Middle frontal gyrus (tissue), 1 donor: ENCODE data around the gene TNK2.

Source experiments
- DNase-seq: peaks from one replicate; pipeline ENCODE4 v3.0.0-alpha.2; 2015; ENCODE audit warnings: low spot score; ENCODE audit errors: extremely low spot score

TNK2 gene

DNA sequence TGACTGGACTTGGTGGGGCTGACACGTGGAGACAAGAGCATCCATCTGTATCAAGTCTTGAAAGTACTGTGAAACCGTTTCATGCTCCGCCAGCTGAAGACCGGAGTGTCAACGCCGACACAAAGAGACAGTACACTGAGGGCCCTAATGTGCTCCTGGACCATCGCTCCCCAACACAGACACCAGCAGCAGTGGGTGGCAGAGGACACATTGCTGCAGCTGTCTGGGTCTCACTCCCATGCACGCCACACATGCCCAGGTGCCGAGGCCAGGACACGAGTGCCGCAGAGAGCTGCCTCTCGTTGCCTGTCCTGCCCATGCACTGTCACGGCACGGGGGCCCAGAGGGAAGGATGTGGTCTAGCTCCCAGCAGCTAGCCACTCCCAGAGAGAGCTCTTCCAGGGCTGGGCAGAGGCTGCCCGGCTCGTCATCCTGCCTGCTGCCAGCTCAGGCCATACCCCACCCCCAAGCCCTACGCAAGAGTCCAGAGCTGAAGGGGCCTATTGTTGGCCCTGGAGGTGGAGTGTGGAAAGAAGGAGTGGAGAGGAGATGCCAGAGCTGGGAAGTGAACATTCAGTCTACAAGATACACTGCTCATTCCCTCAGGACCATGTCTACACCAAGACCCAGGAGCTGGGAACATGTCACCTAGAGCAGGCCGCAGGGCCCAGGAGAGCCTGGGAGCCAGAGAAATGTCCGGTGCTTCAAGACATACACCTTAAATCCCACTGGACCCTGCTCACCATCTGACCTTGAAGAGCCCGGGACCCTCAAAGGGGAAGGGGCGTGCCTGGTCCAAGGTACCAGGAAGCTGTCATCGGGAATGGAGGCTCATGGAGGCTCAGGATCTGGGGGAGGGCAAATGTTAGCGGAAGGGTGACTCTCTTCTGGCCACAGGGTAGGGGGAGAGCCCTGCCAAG is 7.7 kb downstream of the TNK2 start:
- peak; percentile 73 for DNase-seq

GRCh38 chr3:195899701-195900435 is 8.5 kb downstream of the TNK2 start:
- no peak for DNase-seq

DNA sequence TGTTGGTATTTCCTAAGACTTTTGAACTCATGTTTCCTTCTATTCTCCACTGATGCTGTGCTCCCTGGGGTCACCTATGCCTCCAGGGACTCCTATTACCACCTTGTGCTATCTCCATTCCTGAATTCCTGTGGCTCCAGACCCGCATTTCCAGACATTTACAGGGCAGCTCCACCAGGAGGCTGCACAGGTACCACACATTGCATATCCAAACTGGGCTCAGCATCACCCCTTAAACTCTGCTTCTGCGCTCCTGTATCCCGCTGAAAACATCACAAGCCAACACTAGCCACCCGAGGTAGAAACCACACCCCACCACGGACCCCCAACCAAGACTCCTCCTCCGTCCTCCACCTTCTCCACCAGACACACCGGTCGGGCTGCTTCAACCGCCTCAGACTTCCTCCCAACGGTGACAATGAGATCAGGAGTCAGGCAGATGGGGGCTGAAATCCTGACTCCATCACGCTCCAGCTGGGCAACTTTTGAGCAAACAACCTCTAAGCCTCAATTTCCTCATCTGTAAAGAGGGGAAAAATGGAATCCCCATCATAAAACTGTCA is 10.4 kb downstream of the TNK2 start:
- DNase-seq = no peak

- no peak for DNase-seq
Observed at GRCh38 chr3:195897081-195897852, 11.1 kb downstream of the TNK2 start.

- peak; percentile 53 for DNase-seq
Observed at GRCh38 chr3:195896361-195897080, 11.8 kb downstream of the TNK2 start.

DNA sequence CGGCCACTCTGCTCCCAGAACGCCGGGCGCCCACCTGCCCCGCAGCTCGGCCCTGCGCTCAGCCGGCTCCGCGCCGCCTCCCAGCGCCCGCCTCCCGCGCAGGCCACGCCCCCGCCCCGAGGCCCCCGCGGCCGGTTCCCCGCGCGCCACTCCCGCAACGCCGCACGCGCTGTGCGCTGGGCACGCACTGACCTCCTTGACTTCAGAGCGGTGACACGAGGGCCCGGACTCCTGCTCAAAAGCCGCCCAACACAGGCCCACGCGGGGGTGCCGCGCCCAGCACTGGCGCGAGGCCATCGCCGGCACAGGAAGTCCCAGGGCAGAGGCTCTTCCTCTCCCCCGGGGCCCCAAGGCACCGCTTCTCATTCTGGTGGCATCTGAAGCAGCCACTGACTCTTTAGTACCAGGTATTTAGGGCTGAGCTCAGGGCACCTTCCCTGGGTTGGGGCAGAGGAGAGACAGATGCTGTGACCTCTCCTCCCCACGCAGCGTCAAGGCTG is 12.4 kb downstream of the TNK2 start:
- no peak for DNase-seq

- DNase-seq = no peak
Observed at GRCh38 chr3:195895078-195895860, 13.1 kb downstream of the TNK2 start.

GRCh38 chr3:195893916-195894465 is 14.4 kb downstream of the TNK2 start:
- no peak for DNase-seq

DNA sequence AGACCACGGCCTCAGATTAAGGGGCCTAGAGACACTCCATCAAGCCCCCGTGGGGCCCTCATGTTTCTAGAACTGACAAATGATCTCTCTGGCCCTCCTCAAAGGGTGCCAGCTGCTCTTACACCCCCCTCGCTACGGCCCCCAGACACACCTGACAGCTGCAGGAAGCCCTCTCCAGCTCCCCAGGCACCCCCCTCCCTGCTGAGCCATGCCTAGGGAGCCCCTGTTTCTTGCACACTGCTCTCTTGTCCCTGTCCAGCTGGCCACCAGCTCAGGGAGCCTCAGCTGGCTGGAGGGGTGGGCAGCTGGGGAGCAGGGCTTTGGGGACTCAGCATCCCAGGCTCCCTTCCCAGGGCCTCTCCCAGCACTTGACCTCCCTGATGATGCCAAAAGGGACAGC is 14.8 kb downstream of the TNK2 start:
- DNase-seq = no peak

DNA sequence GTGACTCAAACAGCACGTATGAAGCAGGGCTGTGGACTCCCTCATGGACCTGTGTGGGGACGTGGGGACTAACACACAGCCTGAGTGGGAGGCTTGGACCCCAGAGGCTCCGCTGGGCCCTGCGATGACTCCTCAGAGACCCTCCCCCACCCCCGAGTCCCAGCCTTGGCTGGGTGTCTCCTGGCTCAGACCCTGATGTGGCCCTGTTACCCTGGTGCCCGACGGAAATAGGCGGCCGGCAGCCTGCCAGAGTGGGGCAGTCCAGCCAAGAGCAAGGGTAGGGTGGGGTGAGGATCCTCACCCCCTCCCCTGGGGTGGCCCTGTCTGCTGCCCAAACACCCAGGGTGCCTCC is 15.3 kb downstream of the TNK2 start:
- DNase-seq = no peak

DNA sequence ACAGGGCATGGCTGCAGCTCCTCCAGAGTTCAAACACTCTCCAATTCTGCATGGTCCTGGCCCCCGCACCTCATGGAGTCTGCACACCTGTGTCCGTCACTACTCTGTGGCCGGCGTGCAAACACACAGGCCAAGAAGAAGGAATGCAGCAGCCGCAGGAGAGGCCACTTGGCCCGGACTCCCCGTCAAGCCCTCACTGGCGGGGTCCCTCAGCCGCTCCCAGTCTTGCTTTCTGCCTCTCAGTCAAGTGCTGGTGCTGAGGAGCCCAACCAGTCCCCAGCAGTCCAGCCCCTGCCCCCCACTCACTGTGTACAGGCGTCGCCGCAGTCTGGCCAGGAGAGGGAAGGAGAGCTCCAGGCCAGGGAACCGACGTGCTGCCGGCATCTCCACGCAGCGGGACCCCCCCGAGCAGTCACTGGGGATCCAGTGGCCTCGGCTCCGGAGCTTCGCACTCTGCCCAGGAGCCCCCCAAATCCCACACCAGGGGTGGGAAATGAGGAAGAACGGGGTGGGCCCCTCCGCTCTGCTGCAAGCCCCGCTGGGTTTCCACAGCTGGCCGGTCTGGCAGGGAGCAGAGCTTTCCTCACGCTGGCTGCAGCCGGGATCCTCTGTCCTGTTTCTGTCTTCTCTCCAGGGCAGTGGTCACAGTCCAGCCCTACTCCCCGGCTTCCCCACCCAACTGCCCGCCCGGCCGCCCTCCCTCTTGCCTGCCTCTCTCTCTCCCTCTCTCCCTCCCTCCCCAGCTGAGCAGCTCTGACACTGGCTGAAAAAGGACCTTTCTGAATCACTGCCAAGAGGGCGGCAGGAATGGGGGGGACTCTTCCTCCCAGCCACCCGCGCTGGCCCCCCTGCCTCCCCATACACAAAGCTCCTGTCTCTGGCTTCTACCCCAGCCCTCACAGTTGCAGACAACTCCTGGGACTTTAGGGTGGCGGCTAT is 16.0 kb downstream of the TNK2 start:
- peak; percentile 80 for DNase-seq

GRCh38 chr3:195891431-195892104 is 16.8 kb downstream of the TNK2 start:
- no peak for DNase-seq

DNA sequence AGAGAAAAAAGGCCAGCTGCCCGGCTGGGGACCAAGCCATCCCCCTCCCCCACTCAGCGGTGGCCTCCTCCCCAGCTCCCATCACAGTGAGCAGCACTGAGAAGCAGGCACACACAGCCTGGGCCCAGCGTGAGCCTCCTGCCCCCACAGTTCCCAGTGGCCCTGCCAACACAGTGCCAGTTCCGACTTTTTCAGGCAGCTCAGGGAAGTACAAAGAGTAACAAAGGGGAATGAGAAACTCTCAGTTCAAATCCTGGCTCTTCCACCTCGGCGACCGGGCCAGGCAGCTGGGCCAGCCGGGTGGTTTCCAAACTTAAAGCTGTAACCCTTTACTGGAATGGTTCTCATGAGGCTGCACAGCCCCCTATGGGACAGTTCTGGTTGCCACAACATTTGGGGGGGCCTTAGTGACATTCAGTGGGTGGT is 18.5 kb downstream of the TNK2 start:
- DNase-seq = peak; percentile 29

GRCh38 chr3:195888981-195889869 is 19.1 kb downstream of the TNK2 start:
- no peak for DNase-seq

DNA sequence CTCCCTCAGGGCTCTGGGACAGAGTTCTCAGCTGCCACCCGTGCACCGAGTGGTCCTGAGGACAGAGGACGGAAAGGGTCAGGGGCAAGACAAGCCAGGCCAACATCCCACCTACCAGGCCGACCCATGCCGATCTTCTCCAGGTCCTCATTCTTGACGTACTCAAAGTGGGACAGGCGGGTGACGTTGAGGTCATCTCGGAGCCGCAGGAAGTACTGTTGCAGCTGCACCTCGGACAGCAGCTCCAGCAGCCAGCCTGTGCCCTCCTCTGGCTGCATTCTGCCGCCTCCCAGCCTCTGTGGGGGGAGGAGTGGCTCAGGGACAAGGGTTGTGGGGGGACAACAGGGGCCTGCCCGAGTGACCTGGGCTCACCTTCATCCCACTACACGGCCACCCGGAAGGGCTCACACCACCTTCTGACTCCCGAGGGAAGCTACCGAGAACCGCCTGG is 20.0 kb downstream of the TNK2 start:
- no peak for DNase-seq

GRCh38 chr3:195887670-195888069 is 20.7 kb downstream of the TNK2 start:
- DNase-seq = no peak
